OCI-LY7 (cell line): Measurements from ENCODE around the gene DNAH9. TPM values are rescaled to one million over a fixed set of nuclear protein-coding genes. Genes with fewer than 3 reads are reported as not detected.

Source experiments
- BruUV-seq: library from RNA; stranded (reverse); fragments of 400-500 nt; replicated peaks from 2 replicates; lab custom pipeline; 2021; lab: Mats Ljungman, UMichigan
- CTCF ChIA-PET: fragments of 300-600 bp; sonication (Branson Sonifier 250); formaldehyde crosslinking; loops from one replicate; lab custom pipeline; 2022; ENCODE audit warnings: antibody characterized with exemption; ENCODE audit not compliant: unreplicated experiment; lab: Charles Lee
- POLR2A ChIA-PET: fragments of 300-600 bp; sonication (Branson Sonifier 250); formaldehyde crosslinking; loops from one replicate; lab custom pipeline; 2022; ENCODE audit warnings: antibody characterized with exemption; lab: Charles Lee
- DNase-seq: peaks from one replicate; pipeline ENCODE4 v3.0.0-alpha.2; 2015; ENCODE audit warnings: low spot score
- H2AFZ ChIP-seq: fragments of 200-600 bp; sonication (generic), shearing (Covaris generic); 2 replicates; pipeline ENCODE4 v1.6.1; 2014; ENCODE audit warnings: mild to moderate bottlenecking, antibody characterized with exemption, low read length, moderate library complexity
- H3K27ac ChIP-seq: fragments of 200-600 bp; sonication (generic); 2 replicates; pipeline ENCODE4 v1.5.1; 2014; ENCODE audit warnings: mixed run types, low read depth, mild to moderate bottlenecking, moderate library complexity, low read length, inconsistent platforms; ENCODE audit not compliant: poor library complexity, severe bottlenecking
- H3K36me3 ChIP-seq: fragments of 200-600 bp; sonication (generic); 2 replicates; pipeline ENCODE4 v1.6.1; 2014; ENCODE audit warnings: mild to moderate bottlenecking, antibody characterized with exemption, low read length, moderate library complexity, mixed read lengths; ENCODE audit not compliant: insufficient read depth
- H3K4me1 ChIP-seq: fragments of 200-600 bp; sonication (generic); 2 replicates; pipeline ENCODE4 v1.5.1; 2014; ENCODE audit warnings: mild to moderate bottlenecking, low read length; ENCODE audit not compliant: insufficient read depth, poor library complexity, severe bottlenecking
- H3K4me2 ChIP-seq: fragments of 200-600 bp; sonication (generic); 2 replicates; pipeline ENCODE4 v1.6.1; 2014; ENCODE audit warnings: mild to moderate bottlenecking, low read length
- H3K4me3 ChIP-seq: fragments of 200-600 bp; sonication (generic); 2 replicates; pipeline ENCODE4 v1.5.1; 2014; ENCODE audit warnings: mild to moderate bottlenecking, low read depth, low read length; ENCODE audit not compliant: poor library complexity, severe bottlenecking
- H3K79me2 ChIP-seq: fragments of 200-600 bp; sonication (generic); 2 replicates; pipeline ENCODE4 v1.6.1; 2016; ENCODE audit warnings: low read depth, mild to moderate bottlenecking, low read length, moderate library complexity, mixed read lengths; ENCODE audit not compliant: insufficient read depth
- H3K9me2 ChIP-seq: fragments of 200-600 bp; sonication (generic); 2 replicates; pipeline ENCODE4 v1.6.1; 2016; ENCODE audit warnings: mild to moderate bottlenecking, low read length, mixed read lengths; ENCODE audit not compliant: insufficient read depth
- H3K9me3 ChIP-seq: fragments of 200-600 bp; sonication (generic); 2 replicates; pipeline ENCODE4 v1.6.1; 2014; ENCODE audit warnings: mild to moderate bottlenecking, mixed run types, low read length, mixed read lengths
- H4K20me1 ChIP-seq: fragments of 200-600 bp; sonication (generic); 2 replicates; pipeline ENCODE4 v1.6.1; 2014; ENCODE audit warnings: mild to moderate bottlenecking, antibody characterized with exemption, low read length, moderate library complexity, mixed read lengths; ENCODE audit not compliant: insufficient read depth
- EZH2phosphoT487 ChIP-seq: fragments of 200-600 bp; sonication (generic); IDR thresholded peaks from 2 replicates; pipeline ENCODE4 v1.6.1; 2018; ENCODE audit warnings: low read depth, borderline replicate concordance, mild to moderate bottlenecking, mixed run types, antibody characterized with exemption, low read length, moderate library complexity, mixed read lengths
- intact Hi-C: fragments of 100-400 bp; cut with micrococcal nuclease; formaldehyde crosslinking; loops from one replicate; pipeline ENCODE4 v1.10.0; 2022; ENCODE audit not compliant: unreplicated experiment
- total RNA-seq, 2 experiments: library from RNA; depleted of rRNA in 1 of 2; stranded (reverse); fragments of >200 nt in 1 of 2; shearing (Covaris generic) in 1 of 2; gene quantifications; 2 replicates each; pipeline ENCODE4 v1.2.3, GENCODE V29; 2014 to 2022
- TF ChIP-seq, protein P1 (sequence below): fragments of 200-600 bp; sonication (generic); conservative IDR thresholded peaks from 2 replicates; pipeline ENCODE4 v1.5.1; 2014; ENCODE audit warnings: mild to moderate bottlenecking, antibody characterized with exemption, low read length, moderate library complexity, mixed read lengths

The DNAH9 gene
- total RNA-seq, 2 experiments from 2014 or later: not detected

DNA sequence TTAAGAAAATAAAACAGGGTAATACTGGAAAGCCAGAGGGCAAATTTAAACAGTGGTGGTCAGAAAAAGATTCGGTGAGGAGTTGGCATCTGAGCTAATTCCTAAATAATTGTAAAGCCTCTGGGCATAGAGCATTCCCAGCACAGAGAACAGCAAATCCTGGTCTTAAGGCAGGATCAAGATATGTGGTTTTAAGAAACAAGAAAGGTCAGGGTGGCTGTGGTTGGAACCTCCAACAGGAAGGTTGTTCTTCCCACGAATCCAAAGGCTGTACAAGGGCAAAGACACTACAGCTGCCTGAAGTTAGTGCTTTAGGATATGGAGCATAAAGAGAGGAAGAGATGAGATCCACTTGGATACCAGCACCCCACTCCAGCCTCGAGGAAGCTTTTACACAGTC is 284.4 kb downstream of the DNAH9 start:
- H3K4me2 ChIP-seq: no peak overlapping the region
- H2AFZ ChIP-seq: no peak overlapping the region
- no TSS peak for BruUV-seq
- CTCF ChIA-PET: no interaction called here
- no peak overlapping the region for H3K4me3 ChIP-seq
- POLR2A ChIA-PET: interaction anchor here (0.9 kb wide), 1 partner anchor 13 kb away, joined by 3 read pairs; no protein-coding TSS in a partner anchor
- H3K36me3 ChIP-seq: no peaks in the 10 kb centered on the region
- intact Hi-C loops: no loop called here
- no peaks in the 10 kb centered on the region for H3K4me1 ChIP-seq
- H4K20me1 ChIP-seq: no peaks in the 10 kb centered on the region
- H3K27ac ChIP-seq: no peak overlapping the region
- TF ChIP-seq, protein P1, sequence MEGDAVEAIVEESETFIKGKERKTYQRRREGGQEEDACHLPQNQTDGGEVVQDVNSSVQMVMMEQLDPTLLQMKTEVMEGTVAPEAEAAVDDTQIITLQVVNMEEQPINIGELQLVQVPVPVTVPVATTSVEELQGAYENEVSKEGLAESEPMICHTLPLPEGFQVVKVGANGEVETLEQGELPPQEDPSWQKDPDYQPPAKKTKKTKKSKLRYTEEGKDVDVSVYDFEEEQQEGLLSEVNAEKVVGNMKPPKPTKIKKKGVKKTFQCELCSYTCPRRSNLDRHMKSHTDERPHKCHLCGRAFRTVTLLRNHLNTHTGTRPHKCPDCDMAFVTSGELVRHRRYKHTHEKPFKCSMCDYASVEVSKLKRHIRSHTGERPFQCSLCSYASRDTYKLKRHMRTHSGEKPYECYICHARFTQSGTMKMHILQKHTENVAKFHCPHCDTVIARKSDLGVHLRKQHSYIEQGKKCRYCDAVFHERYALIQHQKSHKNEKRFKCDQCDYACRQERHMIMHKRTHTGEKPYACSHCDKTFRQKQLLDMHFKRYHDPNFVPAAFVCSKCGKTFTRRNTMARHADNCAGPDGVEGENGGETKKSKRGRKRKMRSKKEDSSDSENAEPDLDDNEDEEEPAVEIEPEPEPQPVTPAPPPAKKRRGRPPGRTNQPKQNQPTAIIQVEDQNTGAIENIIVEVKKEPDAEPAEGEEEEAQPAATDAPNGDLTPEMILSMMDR: no peak
- TF ChIP-seq EZH2phosphoT487: no peak
- no peak for DNase-seq
- H3K9me3 ChIP-seq: no peaks in the 10 kb centered on the region
- no peaks in the 10 kb centered on the region for H3K9me2 ChIP-seq
- H3K79me2 ChIP-seq: no peaks in the 10 kb centered on the region

DNA sequence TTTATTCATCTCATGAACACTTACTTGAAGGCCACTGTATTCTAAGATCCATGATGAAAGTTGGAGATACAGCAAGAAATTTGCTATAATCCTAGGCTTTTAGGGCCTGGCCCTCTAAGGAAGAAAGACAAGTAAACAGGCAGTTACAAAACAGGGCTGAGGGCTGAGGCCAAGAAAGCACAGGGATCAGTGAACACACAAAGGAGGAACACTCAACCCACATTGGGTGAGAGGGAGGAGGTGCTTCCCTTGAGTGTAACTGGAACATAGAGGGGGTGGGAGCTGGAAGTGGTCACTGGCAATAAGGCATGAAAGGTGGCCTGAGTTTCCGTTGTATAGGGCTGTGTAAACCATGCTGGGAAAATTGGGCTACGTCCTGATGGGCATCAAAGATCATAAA is 286.8 kb downstream of the DNAH9 start:
- H4K20me1 ChIP-seq: no peaks in the 10 kb centered on the region
- no peaks in the 10 kb centered on the region for H3K79me2 ChIP-seq
- no TSS peak for BruUV-seq
- no peak for TF ChIP-seq EZH2phosphoT487
- TF ChIP-seq, protein P1: no peak
- intact Hi-C loops: no loop called here
- no peak overlapping the region for H2AFZ ChIP-seq
- no peaks in the 10 kb centered on the region for H3K9me2 ChIP-seq
- CTCF ChIA-PET: no interaction called here
- H3K9me3 ChIP-seq: no peaks in the 10 kb centered on the region
- POLR2A ChIA-PET: no interaction called here
- no peaks in the 10 kb centered on the region for H3K36me3 ChIP-seq
- H3K4me2 ChIP-seq: no peak overlapping the region
- H3K27ac ChIP-seq: no peak overlapping the region
- H3K4me3 ChIP-seq: no peak overlapping the region
- no peak for DNase-seq
- no peaks in the 10 kb centered on the region for H3K4me1 ChIP-seq

DNA sequence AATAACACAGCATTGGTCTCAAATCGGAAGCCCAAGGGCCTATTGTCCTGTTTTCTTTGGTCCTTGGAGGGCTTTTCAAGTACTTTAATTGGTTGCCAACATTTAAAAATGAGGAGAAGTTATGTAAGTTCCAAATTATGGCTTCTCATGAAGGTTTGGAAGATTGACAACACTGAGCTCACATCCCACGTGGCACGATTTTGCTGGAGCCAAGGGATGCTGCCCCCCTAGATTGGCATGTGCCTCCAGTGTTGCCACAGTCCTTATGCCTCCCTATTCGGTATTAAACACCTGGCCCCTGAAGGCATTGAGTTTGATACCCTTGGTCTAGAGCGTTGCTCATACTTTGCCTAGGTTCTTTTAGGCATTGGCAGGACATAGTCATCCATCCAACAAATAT is 291.0 kb downstream of the DNAH9 start:
- no peaks in the 10 kb centered on the region for H3K9me3 ChIP-seq
- CTCF ChIA-PET: no interaction called here
- H3K4me1 ChIP-seq: no peaks in the 10 kb centered on the region
- H3K27ac ChIP-seq: no peak overlapping the region
- no peaks in the 10 kb centered on the region for H3K9me2 ChIP-seq
- BruUV-seq: no TSS peak
- no peaks in the 10 kb centered on the region for H4K20me1 ChIP-seq
- POLR2A ChIA-PET: no interaction called here
- DNase-seq: no peak
- no peaks in the 10 kb centered on the region for H3K79me2 ChIP-seq
- H3K4me2 ChIP-seq: no peak overlapping the region
- no peaks in the 10 kb centered on the region for H3K36me3 ChIP-seq
- no peak overlapping the region for H3K4me3 ChIP-seq
- TF ChIP-seq EZH2phosphoT487: no peak
- TF ChIP-seq, protein P1: no peak
- H2AFZ ChIP-seq: no peak overlapping the region
- intact Hi-C loops: no loop called here
